GM18907 (cell line): ENCODE measurements around the gene TXLNB.

Experiments
- ATAC-seq: cut with Tn5 transposase; IDR thresholded peaks from one replicate; pipeline ENCODE4 v1.9.1; 2021; ENCODE audit warnings: mild to moderate bottlenecking, moderate library complexity; ENCODE audit not compliant: unreplicated experiment

TXLNB gene

GRCh38 chr6:139291813-139292619, at the start of gene TXLNB:
Gene TXLNB, minus strand, starts transcription at chr6:139291998. Its CDS starts 3,099 bp downstream, at chr6:139288899.
- ATAC-seq = peak; percentile 69

- no peak for ATAC-seq
These were observed 49.3 kb upstream of the TXLNB start for GRCh38 chr6:139341060-139341459.

GRCh38 chr6:139338795-139339194, 47.0 kb upstream of the TXLNB start:
- no peak for ATAC-seq

- ATAC-seq = no peak
These were observed 46.0 kb upstream of the TXLNB start for GRCh38 chr6:139337830-139338229.

GRCh38 chr6:139337001-139337400, 45.2 kb upstream of the TXLNB start:
- ATAC-seq = peak; percentile 24

- ATAC-seq = peak; percentile 65
These were observed 44.7 kb upstream of the TXLNB start for GRCh38 chr6:139336488-139336887.

- ATAC-seq = no peak
These were observed 43.8 kb upstream of the TXLNB start for GRCh38 chr6:139335447-139336210.

- ATAC-seq = no peak
These were observed 43.1 kb upstream of the TXLNB start for GRCh38 chr6:139334806-139335446.

GRCh38 chr6:139330826-139331500, 39.2 kb upstream of the TXLNB start:
- no peak for ATAC-seq

GRCh38 chr6:139330306-139330705, 38.5 kb upstream of the TXLNB start:
- no peak for ATAC-seq

GRCh38 chr6:139329224-139329623, 37.4 kb upstream of the TXLNB start:
- ATAC-seq = no peak

- ATAC-seq = peak; percentile 75
These were observed 35.2 kb upstream of the TXLNB start for GRCh38 chr6:139327038-139327437.

GRCh38 chr6:139325686-139326085, 33.9 kb upstream of the TXLNB start:
- ATAC-seq = peak; percentile 36

GRCh38 chr6:139325125-139325524, 33.3 kb upstream of the TXLNB start:
- ATAC-seq = peak; percentile 52

GRCh38 chr6:139324301-139324555, 32.4 kb upstream of the TXLNB start:
- no peak for ATAC-seq

- peak; percentile 50 for ATAC-seq
These were observed 31.9 kb upstream of the TXLNB start for GRCh38 chr6:139323511-139324300.

GRCh38 chr6:139320081-139320480, 28.3 kb upstream of the TXLNB start:
- ATAC-seq = no peak

- ATAC-seq = no peak
These were observed 25.0 kb upstream of the TXLNB start for GRCh38 chr6:139316622-139317317.

GRCh38 chr6:139313784-139314545, 22.2 kb upstream of the TXLNB start:
- ATAC-seq = no peak
